Pons (tissue), 1 donor: ENCODE data around the gene IGFBP5.

Experiments
- DNase-seq: peaks from one replicate; pipeline ENCODE4 v3.0.0-alpha.2; 2016; ENCODE audit warnings: low spot score

IGFBP5 gene

DNA sequence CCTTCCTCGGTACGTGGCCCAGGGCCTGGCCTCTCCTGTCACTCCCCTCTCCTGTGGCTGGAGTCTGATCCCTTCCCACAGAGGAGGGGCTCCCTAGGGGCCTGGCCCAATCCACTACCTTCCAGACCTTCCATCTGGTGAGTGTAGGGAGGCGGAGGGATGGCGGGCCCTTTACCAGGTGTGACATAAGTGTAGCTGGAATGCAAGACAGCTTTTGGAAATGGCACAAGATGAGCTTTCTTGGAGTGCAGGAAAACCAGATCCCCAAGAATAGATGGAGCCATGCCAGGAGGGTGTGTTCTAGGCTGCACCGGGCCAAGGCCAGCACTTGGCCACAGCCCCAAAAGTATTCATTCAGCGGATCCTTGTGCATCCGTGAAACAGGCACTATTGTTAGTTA, 30.1 kb downstream of the IGFBP5 start:
- DNase-seq = no peak

GRCh38 chr2:216664593-216665034, 30.7 kb downstream of the IGFBP5 start:
- no peak for DNase-seq

DNA sequence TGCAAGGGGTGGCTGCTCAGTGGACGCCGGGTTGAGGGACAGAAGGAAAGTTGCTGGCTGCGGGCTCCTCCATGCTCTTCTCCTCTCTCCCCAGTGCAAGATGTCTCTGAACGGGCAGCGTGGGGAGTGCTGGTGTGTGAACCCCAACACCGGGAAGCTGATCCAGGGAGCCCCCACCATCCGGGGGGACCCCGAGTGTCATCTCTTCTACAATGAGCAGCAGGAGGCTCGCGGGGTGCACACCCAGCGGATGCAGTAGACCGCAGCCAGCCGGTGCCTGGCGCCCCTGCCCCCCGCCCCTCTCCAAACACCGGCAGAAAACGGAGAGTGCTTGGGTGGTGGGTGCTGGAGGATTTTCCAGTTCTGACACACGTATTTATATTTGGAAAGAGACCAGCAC, 31.5 kb downstream of the IGFBP5 start:
- DNase-seq = no peak

DNA sequence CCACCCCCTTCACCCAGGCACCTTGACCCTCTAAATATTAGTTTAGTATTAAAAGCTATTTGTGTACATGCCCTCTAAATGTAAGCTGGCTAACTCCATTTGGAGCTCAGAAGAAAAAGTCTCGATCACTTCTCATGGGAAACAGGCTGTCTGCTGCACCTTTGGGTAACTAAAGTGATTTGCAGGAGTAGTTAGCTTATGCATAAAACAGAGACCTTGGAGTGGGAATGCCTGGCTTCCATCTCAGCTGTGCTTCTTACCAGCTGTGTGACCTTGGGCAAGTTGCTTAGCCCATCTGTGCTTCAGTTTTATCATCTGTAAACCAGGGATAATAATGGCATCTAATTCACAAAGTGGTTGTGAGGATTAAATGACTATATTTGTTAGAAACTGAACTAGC, 32.2 kb downstream of the IGFBP5 start:
- no peak for DNase-seq

- no peak for DNase-seq
Measured at GRCh38 chr2:216661639-216662375, 33.5 kb downstream of the IGFBP5 start.

- DNase-seq = no peak
Measured at GRCh38 chr2:216661051-216661450, 34.3 kb downstream of the IGFBP5 start.

DNA sequence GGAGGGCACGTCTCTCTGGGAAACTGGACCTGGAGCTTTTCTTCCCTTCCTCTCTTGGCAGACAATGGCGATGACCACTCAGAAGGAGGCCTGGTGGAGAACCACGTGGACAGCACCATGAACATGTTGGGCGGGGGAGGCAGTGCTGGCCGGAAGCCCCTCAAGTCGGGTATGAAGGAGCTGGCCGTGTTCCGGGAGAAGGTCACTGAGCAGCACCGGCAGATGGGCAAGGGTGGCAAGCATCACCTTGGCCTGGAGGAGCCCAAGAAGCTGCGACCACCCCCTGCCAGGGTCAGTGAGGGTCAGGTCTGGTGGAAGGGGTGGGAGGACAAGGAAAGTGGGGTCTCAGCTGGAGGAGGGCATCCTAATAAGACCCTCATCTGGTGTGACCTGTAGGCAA, 34.9 kb downstream of the IGFBP5 start:
- DNase-seq = no peak

GRCh38 chr2:216659276-216659675, 36.1 kb downstream of the IGFBP5 start:
- DNase-seq = no peak

DNA sequence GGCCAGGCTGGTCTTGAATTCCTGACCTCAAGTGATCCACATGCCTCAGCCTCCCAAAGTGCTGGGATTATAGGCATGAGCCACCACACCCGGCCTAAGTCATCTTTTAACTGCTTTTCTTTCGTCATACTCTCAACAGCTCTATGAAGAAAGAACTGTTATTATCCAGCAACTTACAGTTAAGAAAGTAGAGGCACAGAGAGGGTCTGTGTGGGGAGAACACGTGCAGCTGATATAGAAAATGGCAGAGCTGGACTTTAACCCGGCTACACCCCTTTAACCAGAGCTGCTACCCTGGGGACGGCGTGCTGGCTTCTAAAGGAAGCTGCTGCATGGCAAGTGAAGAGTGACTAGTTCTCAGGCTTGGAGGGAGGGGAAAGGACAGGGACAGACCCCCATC, 36.6 kb downstream of the IGFBP5 start:
- DNase-seq = no peak

DNA sequence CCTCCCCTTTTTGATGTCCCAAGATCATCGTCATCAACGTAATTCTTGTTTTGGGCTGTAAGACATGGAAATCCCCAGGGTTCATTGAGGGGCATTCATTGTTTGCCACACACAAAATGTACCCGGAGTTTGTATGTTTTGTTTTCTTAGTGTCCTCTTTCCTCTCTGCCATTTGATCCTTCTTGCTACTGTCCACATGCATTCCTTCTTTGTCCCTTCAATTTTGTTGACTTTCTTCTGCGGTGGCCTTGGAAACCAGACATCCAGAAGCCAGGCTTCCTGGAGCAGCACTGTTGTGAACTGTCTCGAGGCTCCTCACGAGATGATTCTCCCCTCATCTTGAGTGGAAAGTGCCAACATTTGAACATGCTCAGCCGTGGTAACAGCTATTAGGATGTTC, 37.4 kb downstream of the IGFBP5 start:
- DNase-seq = no peak

GRCh38 chr2:216657086-216657855, 38.1 kb downstream of the IGFBP5 start:
- no peak for DNase-seq

GRCh38 chr2:216654528-216655052, 40.8 kb downstream of the IGFBP5 start:
- DNase-seq = no peak

GRCh38 chr2:216653931-216654365, 41.4 kb downstream of the IGFBP5 start:
- no peak for DNase-seq

GRCh38 chr2:216653093-216653799, 42.1 kb downstream of the IGFBP5 start:
- no peak for DNase-seq

GRCh38 chr2:216652566-216652965, 42.8 kb downstream of the IGFBP5 start:
- no peak for DNase-seq

GRCh38 chr2:216651351-216651881, 43.9 kb downstream of the IGFBP5 start:
- DNase-seq = no peak

DNA sequence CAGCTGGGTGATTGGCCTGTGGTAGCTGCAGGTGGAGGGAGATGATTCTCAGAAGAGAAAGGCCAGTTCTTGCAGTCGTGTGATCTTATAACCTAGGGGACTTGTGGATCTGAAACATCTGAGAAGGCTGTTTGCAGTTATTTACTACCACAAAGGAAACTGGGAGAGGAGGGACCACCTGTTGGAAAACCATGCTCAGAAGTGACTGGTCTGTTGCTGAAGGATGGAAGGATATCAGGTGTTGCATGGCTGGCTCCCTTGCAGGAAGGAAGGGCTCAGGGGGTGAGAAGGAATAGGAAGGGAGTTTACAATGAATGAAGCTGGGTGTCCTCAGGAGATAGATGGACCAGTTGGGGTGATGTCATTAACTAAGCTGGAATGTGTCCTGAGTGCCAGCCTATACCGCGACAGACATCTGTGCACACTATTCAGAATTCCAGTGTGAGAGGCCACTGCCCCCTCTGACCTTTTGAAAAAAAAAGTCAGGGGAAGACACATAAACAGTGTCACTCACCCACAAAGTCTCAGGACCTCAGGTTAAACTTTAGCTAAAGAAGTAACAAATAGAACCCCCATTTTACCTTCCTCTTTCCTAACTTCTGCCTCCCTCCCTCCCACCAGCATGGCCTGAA, 44.6 kb downstream of the IGFBP5 start:
- no peak for DNase-seq

DNA sequence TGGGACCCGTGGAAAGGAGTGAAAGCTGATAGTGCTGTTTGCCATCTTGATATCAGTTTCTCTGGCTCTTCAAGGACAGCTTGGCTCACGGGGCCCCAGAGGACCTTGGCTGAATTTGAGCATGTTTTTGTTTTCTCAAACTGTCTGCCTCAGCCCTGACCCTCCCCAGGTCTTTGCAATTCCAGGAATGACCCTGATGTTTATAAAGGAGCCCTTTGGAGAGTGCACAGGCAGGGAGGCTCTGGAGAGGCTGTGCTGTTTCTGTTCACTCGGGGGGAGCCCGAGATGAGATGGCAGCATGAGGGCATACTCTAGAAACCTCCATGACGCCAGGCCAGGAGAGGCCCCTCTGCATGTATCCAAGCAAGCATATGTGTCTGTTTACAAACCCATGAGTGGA, 45.8 kb downstream of the IGFBP5 start:
- no peak for DNase-seq

DNA sequence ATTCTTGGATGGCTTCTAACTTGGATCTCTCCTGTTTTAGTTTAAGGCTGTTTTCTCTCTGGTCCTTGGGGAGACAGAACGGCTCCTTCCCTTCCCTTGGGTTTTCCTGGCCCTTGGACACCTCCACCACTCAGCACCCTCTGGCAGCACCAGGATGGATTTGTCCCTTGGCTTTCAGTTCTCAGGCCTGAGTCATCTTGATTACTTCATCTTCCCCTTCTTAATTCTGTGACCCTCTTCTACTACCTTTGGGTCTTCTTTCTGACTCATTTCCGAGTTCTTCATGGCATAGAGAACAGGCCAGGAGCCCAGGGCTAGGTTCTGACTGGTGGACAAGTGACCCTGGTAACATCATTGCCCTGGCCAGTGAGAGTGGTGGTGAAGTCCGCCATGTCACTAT, 47.2 kb downstream of the IGFBP5 start:
- DNase-seq = no peak

GRCh38 chr2:216646116-216646515, 49.2 kb downstream of the IGFBP5 start:
- no peak for DNase-seq

DNA sequence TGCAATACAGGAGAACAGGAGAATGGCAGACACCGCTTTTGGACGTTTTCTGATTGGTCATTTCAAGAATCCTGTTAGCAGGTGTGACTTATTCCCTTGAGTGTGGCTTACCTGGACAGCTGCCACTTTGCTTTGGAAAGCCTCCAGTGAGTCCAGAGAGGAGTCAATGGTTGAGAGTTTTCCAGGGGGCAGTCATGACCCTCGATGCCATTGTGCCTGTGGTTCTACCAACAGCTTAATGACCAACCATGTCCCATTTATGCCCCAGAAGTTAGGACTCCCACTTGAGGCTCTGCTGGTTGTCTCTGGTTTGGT, 49.8 kb downstream of the IGFBP5 start:
- no peak for DNase-seq
